ENCODE results near the gene WDR19.

Gene WDR19

DNA sequence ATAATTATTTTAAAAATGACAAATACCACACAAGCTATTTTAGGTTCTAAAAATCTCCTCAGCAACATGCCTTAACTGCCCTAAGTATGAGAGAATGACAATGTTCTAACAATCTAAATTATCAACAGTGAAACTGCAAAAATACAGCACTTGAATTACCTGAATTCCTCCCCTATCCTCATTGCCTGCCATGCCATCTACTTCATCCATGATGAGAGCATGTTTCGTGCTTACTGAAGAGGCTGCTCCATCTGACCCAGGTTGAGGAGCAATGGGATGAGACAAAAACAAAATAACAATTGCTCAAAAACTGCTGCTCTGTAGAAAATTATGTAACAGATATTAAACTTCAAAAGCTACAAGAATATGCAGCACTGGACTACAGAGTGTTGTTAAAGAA is 120.6 kb downstream of the WDR19 start:
- DNase-seq = no peak
- peaks cover 2% of the 10 kb centered on the region for H3K79me1 ChIP-seq (ENCODE audit: low read length)
- no peak overlapping the region for H2BK5ac ChIP-seq (ENCODE audit: low read length)
- H2BK15ac ChIP-seq (replicated peaks; ENCODE audit: low read depth) = no peak overlapping the region
- no peak overlapping the region for H4K5ac ChIP-seq (ENCODE audit: low read length)
- H3K18ac ChIP-seq (ENCODE audit: low read length) = no peak overlapping the region
- no peak overlapping the region for H2BK120ac ChIP-seq (ENCODE audit: low read depth, low read length)
- H3K9ac ChIP-seq (ENCODE audit: low read length) = no peak overlapping the region
- no peaks in the 10 kb centered on the region for H3K27me3 ChIP-seq (ENCODE audit: insufficient read depth, low read length, poor library complexity)
- H3K23ac ChIP-seq (ENCODE audit: low read length) = no peak overlapping the region
- H3K79me2 ChIP-seq (ENCODE audit: control insufficient read depth, insufficient read depth, low read length) = no peaks in the 10 kb centered on the region
- H3K36me3 ChIP-seq (ENCODE audit: control insufficient read depth, insufficient read depth, low read length) = peaks cover 7% of the 10 kb centered on the region
- no peak overlapping the region for H3K4ac ChIP-seq (ENCODE audit: low read depth, low read length)
- H3K4me1 ChIP-seq (ENCODE audit: control insufficient read depth, low read depth, low read length) = no peaks in the 10 kb centered on the region
- H2AK5ac ChIP-seq (ENCODE audit: low read length) = no peak overlapping the region
- no peak overlapping the region for H3K4me3 ChIP-seq (ENCODE audit: low read length)
- H4K8ac ChIP-seq (ENCODE audit: low read depth, low read length) = no peak overlapping the region
- no peak overlapping the region for H3K56ac ChIP-seq (ENCODE audit: low read length)
- no peak overlapping the region for H3K27ac ChIP-seq (ENCODE audit: low read depth, low read length)
- no peak overlapping the region for H3K4me2 ChIP-seq (ENCODE audit: low read length)
- WGBS (ENCODE audit: extremely low coverage, insufficient coverage, low lambda C conversion rate) = no CpG with 5 or more reads among the region's 1 CpG

DNA sequence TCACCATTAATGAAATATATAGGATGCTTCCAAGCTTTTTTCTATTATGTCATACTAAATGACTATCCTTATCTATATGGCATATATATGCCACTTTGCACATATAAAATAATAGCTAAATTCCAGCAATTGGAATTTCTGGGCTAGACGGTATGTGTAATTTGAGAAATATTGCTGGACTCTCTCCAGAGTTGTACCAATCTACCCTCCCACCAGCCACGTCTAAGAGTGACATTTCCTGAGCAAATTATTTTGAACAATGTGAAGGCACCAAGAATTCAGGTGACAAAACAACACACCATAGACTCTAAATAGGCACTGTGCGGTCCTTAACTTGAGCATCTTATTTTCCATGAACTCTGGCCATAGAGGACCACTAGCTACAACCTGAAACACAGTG is 121.5 kb downstream of the WDR19 start:
- Histone ChIP-seq H3K79me1 (ENCODE audit: low read length) (peaks cover 4% of the 10 kb centered on the region), H2BK120ac (ENCODE audit: low read depth, low read length) (no peak overlapping the region), H3K4me1 (ENCODE audit: control insufficient read depth, low read depth, low read length) (no peaks in the 10 kb centered on the region), H3K27ac (ENCODE audit: low read depth, low read length) (no peak overlapping the region), H3K9ac (ENCODE audit: low read length) (no peak overlapping the region), H4K8ac (ENCODE audit: low read depth, low read length) (no peak overlapping the region), H3K36me3 (ENCODE audit: control insufficient read depth, insufficient read depth, low read length) (peaks cover 7% of the 10 kb centered on the region), H3K4me3 (ENCODE audit: low read length) (no peak overlapping the region), H3K27me3 (ENCODE audit: insufficient read depth, low read length, poor library complexity) (no peaks in the 10 kb centered on the region), H3K23ac (ENCODE audit: low read length) (no peak overlapping the region), H2BK15ac (replicated peaks; ENCODE audit: low read depth) (no peak overlapping the region), H3K4ac (ENCODE audit: low read depth, low read length) (no peak overlapping the region), H4K5ac (ENCODE audit: low read length) (no peak overlapping the region), H3K56ac (ENCODE audit: low read length) (no peak overlapping the region), H3K79me2 (ENCODE audit: control insufficient read depth, insufficient read depth, low read length) (no peaks in the 10 kb centered on the region), H3K18ac (ENCODE audit: low read length) (no peak overlapping the region), H2BK5ac (ENCODE audit: low read length) (no peak overlapping the region), H3K4me2 (ENCODE audit: low read length) (no peak overlapping the region), H2AK5ac (ENCODE audit: low read length) (no peak overlapping the region)
- no CpG with 5 or more reads among the region's 3 CpGs for WGBS (ENCODE audit: extremely low coverage, insufficient coverage, low lambda C conversion rate)
- no peak for DNase-seq

GRCh38 chr4:39304651-39305050 is 122.3 kb downstream of the WDR19 start:
- H3K27ac ChIP-seq (ENCODE audit: low read depth, low read length) = no peak overlapping the region
- no peak overlapping the region for H3K4ac ChIP-seq (ENCODE audit: low read depth, low read length)
- H4K5ac ChIP-seq (ENCODE audit: low read length) = no peak overlapping the region
- H3K27me3 ChIP-seq (ENCODE audit: insufficient read depth, low read length, poor library complexity) = no peaks in the 10 kb centered on the region
- H2BK5ac ChIP-seq (ENCODE audit: low read length) = no peak overlapping the region
- no peak overlapping the region for H4K8ac ChIP-seq (ENCODE audit: low read depth, low read length)
- H2BK120ac ChIP-seq (ENCODE audit: low read depth, low read length) = no peak overlapping the region
- no peak for DNase-seq
- no peak overlapping the region for H3K4me3 ChIP-seq (ENCODE audit: low read length)
- no peak overlapping the region for H2BK15ac ChIP-seq (replicated peaks; ENCODE audit: low read depth)
- no peaks in the 10 kb centered on the region for H3K79me2 ChIP-seq (ENCODE audit: control insufficient read depth, insufficient read depth, low read length)
- H3K4me2 ChIP-seq (ENCODE audit: low read length) = no peak overlapping the region
- H3K9ac ChIP-seq (ENCODE audit: low read length) = no peak overlapping the region
- H3K18ac ChIP-seq (ENCODE audit: low read length) = no peak overlapping the region
- H3K56ac ChIP-seq (ENCODE audit: low read length) = no peak overlapping the region
- H3K36me3 ChIP-seq (ENCODE audit: control insufficient read depth, insufficient read depth, low read length) = peaks cover 7% of the 10 kb centered on the region
- no peak overlapping the region for H3K23ac ChIP-seq (ENCODE audit: low read length)
- no peak overlapping the region for H2AK5ac ChIP-seq (ENCODE audit: low read length)
- no peaks in the 10 kb centered on the region for H3K4me1 ChIP-seq (ENCODE audit: control insufficient read depth, low read depth, low read length)
- WGBS (ENCODE audit: extremely low coverage, insufficient coverage, low lambda C conversion rate) = no CpG with 5 or more reads among the region's 5 CpGs
- H3K79me1 ChIP-seq (ENCODE audit: low read length) = peaks cover 4% of the 10 kb centered on the region

GRCh38 chr4:39305912-39306677 is 123.8 kb downstream of the WDR19 start:
- Histone ChIP-seq H3K4me1 (ENCODE audit: control insufficient read depth, low read depth, low read length) (no peaks in the 10 kb centered on the region), H3K18ac (ENCODE audit: low read length) (no peak overlapping the region), H3K27ac (ENCODE audit: low read depth, low read length) (no peak overlapping the region), H2BK15ac (replicated peaks; ENCODE audit: low read depth) (no peak overlapping the region), H3K9ac (ENCODE audit: low read length) (no peak overlapping the region), H2BK120ac (ENCODE audit: low read depth, low read length) (no peak overlapping the region), H2BK5ac (ENCODE audit: low read length) (no peak overlapping the region), H3K79me1 (ENCODE audit: low read length) (peaks cover 4% of the 10 kb centered on the region), H4K5ac (ENCODE audit: low read length) (no peak overlapping the region), H3K4me3 (ENCODE audit: low read length) (no peak overlapping the region), H3K36me3 (ENCODE audit: control insufficient read depth, insufficient read depth, low read length) (peaks cover 6% of the 10 kb centered on the region), H3K4me2 (ENCODE audit: low read length) (no peak overlapping the region), H4K8ac (ENCODE audit: low read depth, low read length) (no peak overlapping the region), H3K4ac (ENCODE audit: low read depth, low read length) (no peak overlapping the region), H3K27me3 (ENCODE audit: insufficient read depth, low read length, poor library complexity) (no peaks in the 10 kb centered on the region), H3K23ac (ENCODE audit: low read length) (no peak overlapping the region), H3K79me2 (ENCODE audit: control insufficient read depth, insufficient read depth, low read length) (no peaks in the 10 kb centered on the region), H3K56ac (ENCODE audit: low read length) (no peak overlapping the region), H2AK5ac (ENCODE audit: low read length) (no peak overlapping the region)
- no peak for DNase-seq
- WGBS (ENCODE audit: extremely low coverage, insufficient coverage, low lambda C conversion rate) = no CpG with 5 or more reads among the region's 14 CpGs

DNA sequence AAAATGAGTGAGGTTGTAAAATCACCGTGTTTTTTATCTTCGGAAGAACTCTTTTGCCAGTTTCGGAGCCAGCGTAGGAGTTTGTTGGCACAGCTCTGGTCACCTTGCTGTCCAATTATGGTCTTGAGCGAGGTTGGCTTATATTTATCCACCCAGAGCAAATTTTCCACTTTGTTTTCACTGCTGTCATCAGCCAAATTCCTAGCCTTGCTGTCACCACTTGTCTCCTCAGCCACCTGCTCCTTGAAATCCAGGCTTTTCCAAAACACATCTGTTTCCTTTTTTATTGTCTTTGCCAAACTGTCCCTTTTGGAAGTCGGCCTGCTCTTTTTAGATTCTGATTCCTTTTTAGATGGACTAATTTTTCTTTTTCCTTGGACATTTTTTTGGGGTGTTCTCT is 126.3 kb downstream of the WDR19 start:
- Histone ChIP-seq H4K8ac (ENCODE audit: low read depth, low read length) (no peak overlapping the region), H3K27me3 (ENCODE audit: insufficient read depth, low read length, poor library complexity) (no peaks in the 10 kb centered on the region), H3K27ac (ENCODE audit: low read depth, low read length) (no peak overlapping the region), H3K4ac (ENCODE audit: low read depth, low read length) (no peak overlapping the region), H3K4me1 (ENCODE audit: control insufficient read depth, low read depth, low read length) (no peaks in the 10 kb centered on the region), H3K23ac (ENCODE audit: low read length) (no peak overlapping the region), H3K79me1 (ENCODE audit: low read length) (peaks cover 4% of the 10 kb centered on the region), H3K56ac (ENCODE audit: low read length) (no peak overlapping the region), H3K79me2 (ENCODE audit: control insufficient read depth, insufficient read depth, low read length) (no peaks in the 10 kb centered on the region), H3K4me2 (ENCODE audit: low read length) (no peak overlapping the region), H2AK5ac (ENCODE audit: low read length) (no peak overlapping the region), H2BK120ac (ENCODE audit: low read depth, low read length) (no peak overlapping the region), H3K9ac (ENCODE audit: low read length) (no peak overlapping the region), H4K5ac (ENCODE audit: low read length) (no peak overlapping the region), H2BK5ac (ENCODE audit: low read length) (no peak overlapping the region), H3K4me3 (ENCODE audit: low read length) (no peak overlapping the region), H3K36me3 (ENCODE audit: control insufficient read depth, insufficient read depth, low read length) (peaks cover 8% of the 10 kb centered on the region), H2BK15ac (replicated peaks; ENCODE audit: low read depth) (no peak overlapping the region), H3K18ac (ENCODE audit: low read length) (no peak overlapping the region)
- DNase-seq = no peak
- no CpG with 5 or more reads among the region's 6 CpGs for WGBS (ENCODE audit: extremely low coverage, insufficient coverage, low lambda C conversion rate)

DNA sequence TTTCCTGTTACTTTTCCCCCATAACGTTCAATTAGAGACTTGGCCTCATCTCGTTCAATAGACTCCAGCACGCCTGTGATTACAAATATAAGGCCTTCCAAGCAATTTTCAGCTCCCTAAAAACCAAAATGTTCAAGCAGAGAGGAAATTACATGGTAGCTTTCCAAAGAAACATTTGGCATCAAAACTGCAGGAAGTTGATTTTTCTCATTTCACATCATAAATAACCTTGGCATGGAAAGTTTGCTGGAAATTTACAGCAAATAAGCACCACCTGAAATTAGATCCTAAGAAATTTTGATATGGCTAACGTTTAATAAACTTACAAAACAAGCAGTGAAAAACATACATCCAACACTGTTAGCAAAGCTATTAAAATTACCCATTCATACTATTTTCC is 130.5 kb downstream of the WDR19 start:
- Histone ChIP-seq H2BK5ac (ENCODE audit: low read length) (no peak overlapping the region), H3K4me1 (ENCODE audit: control insufficient read depth, low read depth, low read length) (no peaks in the 10 kb centered on the region), H3K9ac (ENCODE audit: low read length) (no peak overlapping the region), H2BK120ac (ENCODE audit: low read depth, low read length) (no peak overlapping the region), H2BK15ac (replicated peaks; ENCODE audit: low read depth) (no peak overlapping the region), H3K4ac (ENCODE audit: low read depth, low read length) (no peak overlapping the region), H3K4me3 (ENCODE audit: low read length) (no peak overlapping the region), H2AK5ac (ENCODE audit: low read length) (no peak overlapping the region), H4K8ac (ENCODE audit: low read depth, low read length) (no peak overlapping the region), H4K5ac (ENCODE audit: low read length) (no peak overlapping the region), H3K23ac (ENCODE audit: low read length) (no peak overlapping the region), H3K79me1 (ENCODE audit: low read length) (peaks cover 3% of the 10 kb centered on the region), H3K36me3 (ENCODE audit: control insufficient read depth, insufficient read depth, low read length) (peaks cover 8% of the 10 kb centered on the region), H3K27ac (ENCODE audit: low read depth, low read length) (no peak overlapping the region), H3K79me2 (ENCODE audit: control insufficient read depth, insufficient read depth, low read length) (no peaks in the 10 kb centered on the region), H3K4me2 (ENCODE audit: low read length) (no peak overlapping the region), H3K27me3 (ENCODE audit: insufficient read depth, low read length, poor library complexity) (no peaks in the 10 kb centered on the region), H3K18ac (ENCODE audit: low read length) (no peak overlapping the region), H3K56ac (ENCODE audit: low read length) (no peak overlapping the region)
- WGBS (ENCODE audit: extremely low coverage, insufficient coverage, low lambda C conversion rate) = no CpG with 5 or more reads among the region's 4 CpGs
- DNase-seq = no peak

Measured in mesendoderm (in vitro differentiated cells).